Skin epidermis (tissue), 12 donors: ENCODE results near the gene ANKRD40.
"Not testable (repeated sequence)": the region's sequence is repeated elsewhere in the genome, so short reads cannot be mapped to it uniquely, and the experiment has no call there.

Experiments
- H3K27ac ChIP-seq, 21 experiments: fragments of 200-600 bp; sonication (generic) in 11 of 21; one replicate each; pipeline ENCODE4 v1.5.0; 2020; ENCODE audit warnings: mild to moderate bottlenecking in 3 of 21, inconsistent platforms in 2 of 21, moderate library complexity in 2 of 21
- H3K4me3 ChIP-seq, 7 experiments: fragments of 200-600 bp; sonication (generic) in 2 of 7; one replicate each; pipeline ENCODE4 v1.5.0; 2020; ENCODE audit warnings: inconsistent platforms in 2 of 7, mild to moderate bottlenecking in 2 of 7, moderate library complexity in 1 of 7

Gene ANKRD40

GRCh38 chr17:50719144-50719923 is 11.6 kb upstream of the ANKRD40 start, which contains the start of gene LUC7L3:
Gene LUC7L3, plus strand, starts transcription at chr17:50719603. Its CDS starts 130 bp downstream, at chr17:50719733.
- peak within 1 kb of the TSS; percentile 84 to 99 (median 94) for H3K4me3 ChIP-seq
- peak within 1 kb of the TSS; percentile 84 to 99 (median 96) for H3K27ac ChIP-seq

- no peak overlapping the region for H3K27ac ChIP-seq
- H3K4me3 ChIP-seq, result no peak overlapping the region
Observed at GRCh38 chr17:50715471-50715870, 7.8 kb upstream of the ANKRD40 start.

GRCh38 chr17:50712641-50713040 is 4.9 kb upstream of the ANKRD40 start:
- no peak overlapping the region for H3K27ac ChIP-seq
- H3K4me3 ChIP-seq, result no peak overlapping the region

DNA sequence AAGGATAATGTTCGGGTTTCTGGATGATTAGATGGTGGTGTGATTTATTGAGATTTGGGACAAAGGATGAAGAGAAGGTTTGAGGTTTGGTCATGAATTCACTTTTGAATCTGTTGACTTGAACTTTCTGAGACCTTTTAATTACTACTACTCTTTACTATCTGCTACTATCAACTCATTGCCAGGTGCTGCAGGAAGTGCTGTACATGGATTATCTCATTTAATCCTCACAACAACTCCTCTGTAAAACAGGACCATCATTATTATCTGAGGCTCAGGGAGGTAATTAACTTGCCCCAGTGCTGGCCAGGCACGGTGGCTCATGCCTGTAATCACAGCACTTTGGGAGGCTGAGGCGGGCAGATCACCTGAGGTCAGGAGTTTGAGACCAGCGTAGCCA is 2.9 kb upstream of the ANKRD40 start:
- no peak overlapping the region for H3K4me3 ChIP-seq
- H3K27ac ChIP-seq, result peak overlapping the region in 1 of 21 experiments; percentile 26

GRCh38 chr17:50710025-50710424 is 2.3 kb upstream of the ANKRD40 start:
- Histone ChIP-seq H3K4me3 (no peak overlapping the region), H3K27ac (peak overlapping the region in 6 of 21 experiments; percentile 4 to 99 (median 97))

DNA sequence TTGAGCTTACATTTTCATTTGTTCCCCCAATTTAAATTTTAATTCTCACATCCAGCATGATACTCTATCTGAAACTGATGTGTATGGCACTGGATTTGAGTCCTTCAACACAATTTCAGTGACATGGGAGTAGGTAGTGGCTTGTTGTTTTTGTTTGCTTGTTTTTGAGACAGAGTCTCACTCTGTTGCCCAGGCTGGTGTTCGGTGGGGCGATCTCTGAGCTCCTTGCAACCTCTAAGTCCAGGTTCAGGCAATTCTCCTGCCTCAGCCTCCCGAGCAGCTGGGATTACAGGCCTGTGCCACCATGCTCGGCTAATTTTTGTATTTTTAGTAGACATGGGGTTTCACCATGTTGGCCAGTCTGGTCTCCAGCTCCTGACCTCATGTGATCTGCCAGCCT is 1.3 kb upstream of the ANKRD40 start:
- peak overlapping the region in 20 of 21 experiments; percentile 52 to 99 (median 94) for H3K27ac ChIP-seq
- H3K4me3 ChIP-seq, result not testable (repeated sequence)

- H3K27ac ChIP-seq, result peak overlapping the region; percentile 52 to 99 (median 93)
- peak overlapping the region; percentile 53 to 81 (median 71) for H3K4me3 ChIP-seq
Observed at GRCh38 chr17:50708050-50709000, 611 bp upstream of the ANKRD40 start.

DNA sequence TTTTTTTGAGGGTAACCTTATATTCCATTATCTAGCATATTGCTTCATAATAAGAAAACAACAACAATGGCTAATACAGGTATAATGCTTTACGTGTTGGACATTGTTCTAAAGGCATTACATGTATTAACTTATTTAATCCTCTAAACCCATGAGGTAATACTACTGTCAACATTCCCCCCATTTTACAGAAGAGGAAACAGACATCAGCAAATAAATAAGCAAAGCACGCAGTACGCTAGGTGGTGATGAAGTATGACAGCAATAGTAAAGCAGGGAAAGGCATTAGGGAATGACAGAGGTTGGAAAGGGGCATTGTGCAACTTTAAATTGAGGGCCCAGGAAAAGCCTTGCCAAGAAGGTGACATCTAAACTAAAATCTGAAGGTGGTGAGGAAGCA is 4.6 kb downstream of the ANKRD40 start:
- no peak overlapping the region for H3K4me3 ChIP-seq
- peak overlapping the region in 2 of 21 experiments; percentile 13 to 19 for H3K27ac ChIP-seq

GRCh38 chr17:50699410-50699809 is 8.3 kb downstream of the ANKRD40 start:
- Histone ChIP-seq H3K4me3 (no peak overlapping the region), H3K27ac (no peak overlapping the region)

DNA sequence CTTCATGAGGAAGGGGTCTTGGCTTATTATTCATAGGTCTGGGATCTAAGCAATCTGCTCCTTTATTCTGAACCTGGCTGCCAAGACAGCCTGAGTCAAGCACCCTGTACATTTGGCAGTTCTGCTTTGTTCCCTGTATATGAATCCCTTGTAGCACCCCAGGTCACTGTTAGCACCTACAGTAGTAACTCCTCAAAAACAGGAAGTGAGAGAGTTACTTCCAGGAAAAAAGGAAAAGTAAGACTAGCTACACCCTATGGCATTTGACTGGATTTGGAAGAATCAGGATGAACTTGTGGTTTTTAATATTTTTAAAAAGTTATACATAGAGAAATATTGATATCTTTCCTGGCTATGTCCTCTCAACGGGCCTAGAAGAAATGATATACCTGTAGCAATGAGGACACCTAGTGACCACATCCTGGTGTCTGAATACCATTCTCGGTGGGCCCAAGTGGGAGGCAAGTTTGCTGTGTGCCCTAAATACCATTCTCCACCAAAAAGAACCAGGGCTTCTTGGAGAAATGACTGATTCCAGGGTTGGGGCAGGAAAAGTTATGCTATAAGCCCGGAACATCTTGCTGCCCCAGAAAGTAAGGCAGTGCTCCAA is 9.9 kb downstream of the ANKRD40 start:
- Histone ChIP-seq H3K27ac (peak overlapping the region in 1 of 21 experiments; percentile 1), H3K4me3 (no peak overlapping the region)

GRCh38 chr17:50697062-50697461 is 10.7 kb downstream of the ANKRD40 start:
- Histone ChIP-seq H3K4me3 (no peak overlapping the region), H3K27ac (peak overlapping the region in 1 of 21 experiments; percentile 1)

GRCh38 chr17:50696365-50696879 is 11.3 kb downstream of the ANKRD40 start:
- H3K27ac ChIP-seq, result no peak overlapping the region
- H3K4me3 ChIP-seq, result no peak overlapping the region

DNA sequence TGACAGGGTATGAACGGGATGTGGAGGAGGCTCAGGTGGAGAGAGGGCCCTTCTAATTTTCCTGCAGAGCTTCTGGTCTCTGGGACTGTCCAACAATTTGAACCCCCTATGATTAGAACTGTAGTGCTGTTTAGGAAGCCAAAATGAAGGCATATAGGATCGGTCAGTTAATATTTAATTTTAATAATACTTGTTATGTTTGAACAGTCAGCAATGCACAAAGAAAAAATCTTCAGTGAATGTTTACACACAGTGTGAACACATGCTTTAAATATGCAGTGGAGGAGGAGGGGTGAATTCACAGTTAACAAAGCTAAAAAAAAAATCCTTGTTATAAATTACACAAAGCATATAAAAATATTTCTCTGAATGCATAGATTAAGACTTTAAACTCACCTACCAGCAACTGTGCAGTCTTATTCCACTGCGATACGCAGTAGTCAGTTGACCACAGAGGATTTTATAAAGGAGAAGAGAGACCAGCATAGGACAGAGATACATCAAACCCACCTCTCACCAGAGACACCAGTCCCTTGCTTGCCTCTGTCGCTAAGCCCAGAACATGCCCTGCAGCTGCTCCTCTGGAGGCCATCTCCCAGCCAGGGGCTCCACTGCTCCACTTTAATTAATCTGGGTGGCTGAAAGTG is 14.6 kb downstream of the ANKRD40 start:
- Histone ChIP-seq H3K27ac (no peak overlapping the region), H3K4me3 (no peak overlapping the region)

- Histone ChIP-seq H3K4me3 (no peak overlapping the region), H3K27ac (no peak overlapping the region)
Observed at GRCh38 chr17:50692448-50693035, 15.2 kb downstream of the ANKRD40 start.

- no peak overlapping the region for H3K27ac ChIP-seq
Observed at GRCh38 chr17:50691550-50692447, 15.9 kb downstream of the ANKRD40 start.

GRCh38 chr17:50690887-50691549 is 16.7 kb downstream of the ANKRD40 start:
- H3K27ac ChIP-seq, result no peak overlapping the region
- no peak overlapping the region for H3K4me3 ChIP-seq

More at GRCh38 chr17:50691550-50692447, 15.9 kb downstream of the ANKRD40 start:
- no peak overlapping the region for H3K4me3 ChIP-seq
